RWPE2 (cell line): Measurements from ENCODE around the gene ACACB.

Experiments
- ATAC-seq: fragments of 200-7000 bp; cut with Tn5 transposase; 3 replicates; pipeline ENCODE4 v1.9.1; 2021; ENCODE audit warnings: low read depth
- DNase-seq: peaks from one replicate; pipeline ENCODE4 v3.0.0-alpha.2; 2020; ENCODE audit warnings: low spot score
- H3K27ac ChIP-seq: fragments of 450-650 bp; 2 replicates; pipeline ENCODE4 v1.5.1; 2017; ENCODE audit warnings: mild to moderate bottlenecking; ENCODE audit not compliant: poor library complexity, severe bottlenecking
- H3K27me3 ChIP-seq: fragments of 250-450 bp; sonication (Bioruptor Pico); 2 replicates; pipeline ENCODE4 v1.5.1; 2021; ENCODE audit warnings: mild to moderate bottlenecking, moderate library complexity; ENCODE audit not compliant: insufficient read depth, poor library complexity, severe bottlenecking
- H3K36me3 ChIP-seq: fragments of 250-450 bp; sonication (Bioruptor Pico); 2 replicates; pipeline ENCODE4 v1.5.1; 2020; ENCODE audit warnings: low read depth, mild to moderate bottlenecking, moderate library complexity
- H3K4me1 ChIP-seq: fragments of 250-450 bp; sonication (Bioruptor Pico); 2 replicates; pipeline ENCODE4 v1.5.1; 2021; ENCODE audit warnings: mild to moderate bottlenecking, moderate library complexity; ENCODE audit not compliant: insufficient read depth, poor library complexity, severe bottlenecking
- H3K4me3 ChIP-seq: fragments of 250-450 bp; sonication (Bioruptor Pico); 2 replicates; pipeline ENCODE4 v1.5.1; 2021; ENCODE audit warnings: mild to moderate bottlenecking, moderate library complexity; ENCODE audit not compliant: severe bottlenecking
- H3K9me3 ChIP-seq: fragments of 250-450 bp; sonication (Bioruptor Pico); 2 replicates; pipeline ENCODE4 v1.5.1; 2021; ENCODE audit warnings: mild to moderate bottlenecking, moderate library complexity; ENCODE audit not compliant: severe bottlenecking
- TF ChIP-seq, protein P1 (sequence below): fragments of 450-650 bp; IDR thresholded peaks from one replicate; pipeline ENCODE4 v1.5.1; 2017; ENCODE audit warnings: mild to moderate bottlenecking, moderate library complexity; ENCODE audit not compliant: poor library complexity, severe bottlenecking

ACACB gene

DNA sequence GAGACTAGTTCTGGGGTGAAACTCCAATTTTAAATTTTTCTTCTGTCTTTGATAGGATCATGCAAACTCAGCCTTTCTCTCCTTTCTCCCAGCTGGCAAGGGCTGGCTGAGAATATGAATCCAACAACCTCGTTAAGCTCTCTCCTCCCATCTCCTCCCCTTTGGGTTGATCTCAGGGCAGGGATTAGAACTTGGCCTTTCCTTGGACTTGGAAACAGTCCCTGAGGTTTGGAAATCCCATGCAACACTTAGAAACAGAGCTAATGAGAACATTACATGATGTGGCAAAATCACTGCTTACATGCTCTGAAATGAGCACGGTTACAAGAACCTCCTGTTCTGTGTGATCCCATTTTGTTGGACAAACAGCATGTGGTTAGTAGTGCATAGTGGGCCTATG, 31.6 kb downstream of the ACACB start:
- H3K9me3 ChIP-seq = no peaks in the 10 kb centered on the region
- ATAC-seq (no peak), DNase-seq (no peak)
- H3K4me1 ChIP-seq = no peaks in the 10 kb centered on the region
- H3K27ac ChIP-seq = no peak overlapping the region
- no peaks in the 10 kb centered on the region for H3K36me3 ChIP-seq
- H3K27me3 ChIP-seq = no peaks in the 10 kb centered on the region
- H3K4me3 ChIP-seq = no peak overlapping the region
- TF ChIP-seq, protein P1, sequence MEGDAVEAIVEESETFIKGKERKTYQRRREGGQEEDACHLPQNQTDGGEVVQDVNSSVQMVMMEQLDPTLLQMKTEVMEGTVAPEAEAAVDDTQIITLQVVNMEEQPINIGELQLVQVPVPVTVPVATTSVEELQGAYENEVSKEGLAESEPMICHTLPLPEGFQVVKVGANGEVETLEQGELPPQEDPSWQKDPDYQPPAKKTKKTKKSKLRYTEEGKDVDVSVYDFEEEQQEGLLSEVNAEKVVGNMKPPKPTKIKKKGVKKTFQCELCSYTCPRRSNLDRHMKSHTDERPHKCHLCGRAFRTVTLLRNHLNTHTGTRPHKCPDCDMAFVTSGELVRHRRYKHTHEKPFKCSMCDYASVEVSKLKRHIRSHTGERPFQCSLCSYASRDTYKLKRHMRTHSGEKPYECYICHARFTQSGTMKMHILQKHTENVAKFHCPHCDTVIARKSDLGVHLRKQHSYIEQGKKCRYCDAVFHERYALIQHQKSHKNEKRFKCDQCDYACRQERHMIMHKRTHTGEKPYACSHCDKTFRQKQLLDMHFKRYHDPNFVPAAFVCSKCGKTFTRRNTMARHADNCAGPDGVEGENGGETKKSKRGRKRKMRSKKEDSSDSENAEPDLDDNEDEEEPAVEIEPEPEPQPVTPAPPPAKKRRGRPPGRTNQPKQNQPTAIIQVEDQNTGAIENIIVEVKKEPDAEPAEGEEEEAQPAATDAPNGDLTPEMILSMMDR = no peak

DNA sequence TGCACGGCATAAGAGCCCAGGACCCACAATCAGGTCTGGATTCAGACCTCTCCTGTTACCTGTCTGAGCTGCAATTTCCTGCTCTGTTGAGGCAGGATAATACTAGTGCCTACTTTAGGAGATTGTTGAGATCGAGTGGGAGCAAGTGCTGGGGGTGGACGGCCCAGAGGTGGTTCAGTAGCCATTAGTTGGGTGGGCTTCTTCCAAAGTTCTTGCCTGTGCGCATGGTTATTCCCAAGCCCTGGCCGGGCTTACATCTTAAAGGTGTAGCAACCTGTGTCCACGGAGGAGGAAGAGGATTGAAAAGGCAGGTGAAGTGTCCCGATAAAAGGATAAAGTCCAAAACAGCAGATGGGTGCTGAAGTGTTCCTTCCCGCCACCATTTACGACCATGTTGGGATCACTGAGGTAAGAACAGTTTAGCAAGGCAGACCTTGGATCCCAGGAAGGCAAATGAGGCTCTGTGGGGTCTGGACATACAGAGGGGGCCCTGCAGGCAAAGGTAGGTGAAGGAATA, 33.8 kb downstream of the ACACB start:
- no peak overlapping the region for H3K27ac ChIP-seq
- no peak overlapping the region for H3K4me3 ChIP-seq
- H3K4me1 ChIP-seq = no peaks in the 10 kb centered on the region
- TF ChIP-seq, protein P1 = no peak
- H3K27me3 ChIP-seq = no peaks in the 10 kb centered on the region
- H3K36me3 ChIP-seq = no peaks in the 10 kb centered on the region
- DNase-seq = no peak
- H3K9me3 ChIP-seq = no peaks in the 10 kb centered on the region
- no peak for ATAC-seq

DNA sequence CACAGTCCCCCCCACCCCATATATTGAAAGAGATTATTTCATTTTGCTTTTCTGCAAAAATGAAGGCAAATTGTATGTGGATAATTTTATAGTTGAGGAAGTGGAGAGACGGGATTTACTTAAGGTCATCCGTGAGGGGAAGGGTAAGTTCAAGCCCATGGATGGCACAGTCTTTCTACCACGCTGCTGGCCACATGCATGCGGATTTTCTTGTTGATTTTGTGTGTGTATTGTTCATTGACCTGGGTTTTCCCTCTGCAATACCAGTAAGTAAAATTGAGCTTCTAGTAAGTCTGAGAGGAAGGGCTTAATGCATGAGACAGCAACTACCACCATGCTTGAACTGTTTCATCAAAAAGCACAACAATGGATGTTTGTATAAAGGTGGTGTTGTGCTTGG, 35.1 kb downstream of the ACACB start:
- ATAC-seq = no peak
- no peak for DNase-seq
- Histone ChIP-seq H3K4me3 (no peak overlapping the region), H3K36me3 (no peaks in the 10 kb centered on the region), H3K4me1 (peaks cover 4% of the 10 kb centered on the region), H3K27ac (no peak overlapping the region), H3K9me3 (no peaks in the 10 kb centered on the region), H3K27me3 (no peaks in the 10 kb centered on the region)
- TF ChIP-seq, protein P1 = no peak

DNA sequence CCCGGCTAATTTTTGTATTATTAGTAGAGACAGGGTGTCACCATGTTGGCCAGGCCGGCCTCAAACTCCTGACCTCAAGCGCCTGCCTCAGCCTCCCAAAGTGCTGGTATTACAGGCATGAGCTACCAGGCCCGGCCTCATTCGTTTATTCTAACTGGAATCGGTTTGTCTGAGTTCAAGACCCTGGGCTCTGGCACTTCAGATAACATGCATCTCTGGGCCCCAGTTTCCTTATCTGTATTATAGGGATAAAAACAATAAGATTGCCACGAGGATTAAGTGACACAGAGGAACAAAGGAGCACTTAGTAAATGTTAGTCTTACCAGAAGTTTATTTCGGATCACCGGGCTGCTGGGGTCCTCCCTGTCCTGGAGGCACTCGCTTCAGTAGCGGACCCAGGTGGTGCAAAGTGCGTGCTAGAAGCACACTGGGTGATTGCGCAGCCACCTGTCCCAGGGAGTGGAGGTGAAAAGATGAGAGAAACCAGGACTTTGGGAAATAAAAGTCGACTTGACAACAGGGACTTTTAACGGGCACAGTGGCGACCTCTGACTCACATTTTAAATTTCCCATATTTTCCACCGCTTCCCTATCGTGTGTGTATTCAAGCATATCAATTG, 37.5 kb downstream of the ACACB start:
- Histone ChIP-seq H3K4me3 (peak overlapping the region; percentile 69), H3K27ac (no peak overlapping the region), H3K9me3 (no peaks in the 10 kb centered on the region), H3K4me1 (peaks cover 4% of the 10 kb centered on the region), H3K27me3 (no peaks in the 10 kb centered on the region), H3K36me3 (no peaks in the 10 kb centered on the region)
- ATAC-seq = no peak
- TF ChIP-seq, protein P1 = no peak
- DNase-seq = no peak
